Neuronal stem cell (in vitro differentiated cells): Measurements from ENCODE around the gene ITPR1.

ENCODE experiments used
- DNase-seq: peaks from one replicate; pipeline ENCODE4 v3.0.0-alpha.2; 2013; ENCODE audit warnings: low spot score
- H2AFZ ChIP-seq: one replicate; pipeline ENCODE4 v1.6.1; 2013; ENCODE audit warnings: mild to moderate bottlenecking, low read length, inconsistent platforms
- H2AK5ac ChIP-seq: 2 replicates; pipeline ENCODE4 v1.6.1; 2013; ENCODE audit warnings: low read depth, mild to moderate bottlenecking, inconsistent platforms, low read length, moderate library complexity, mixed read lengths
- H2BK120ac ChIP-seq: 2 replicates; pipeline ENCODE4 v1.6.1; 2013; ENCODE audit warnings: low read depth, mild to moderate bottlenecking, inconsistent platforms, low read length, moderate library complexity, mixed read lengths
- H2BK12ac ChIP-seq: one replicate; pipeline ENCODE4 v1.6.1; 2013; ENCODE audit warnings: low read length, inconsistent platforms
- H2BK15ac ChIP-seq: 2 replicates; pipeline ENCODE4 v1.6.1; 2013; ENCODE audit warnings: mild to moderate bottlenecking, low read length, inconsistent platforms, mixed read lengths
- H2BK5ac ChIP-seq: one replicate; pipeline ENCODE4 v1.6.1; 2013; ENCODE audit warnings: inconsistent platforms, mild to moderate bottlenecking, low read length, moderate library complexity
- H3K14ac ChIP-seq: one replicate; pipeline ENCODE4 v1.6.1; 2013; ENCODE audit warnings: low read length, inconsistent platforms
- H3K18ac ChIP-seq: 2 replicates; pipeline ENCODE4 v1.6.1; 2013; ENCODE audit warnings: low read length, inconsistent platforms
- H3K23ac ChIP-seq: 2 replicates; pipeline ENCODE4 v1.6.1; 2013; ENCODE audit warnings: low read depth, mild to moderate bottlenecking, mixed read lengths, low read length, inconsistent platforms; ENCODE audit not compliant: poor library complexity
- H3K27ac ChIP-seq: replicated peaks from 3 replicates; pipeline ENCODE4 v1.5.1; 2013; ENCODE audit warnings: low read length, inconsistent platforms
- H3K27me3 ChIP-seq, 3 experiments: 2 replicates each; pipeline ENCODE4 v1.6.1; 2013; ENCODE audit warnings: low read length in 3 of 3, mild to moderate bottlenecking in 2 of 3, inconsistent platforms in 1 of 3, low read depth in 1 of 3, mixed read lengths in 1 of 3, moderate library complexity in 1 of 3; ENCODE audit not compliant: control insufficient read depth in 3 of 3, insufficient read depth in 3 of 3
- H3K36me3 ChIP-seq, 2 donors: replicated peaks in 1 of 2; 2 replicates each; pipeline ENCODE4 v1.6.1; 2013; ENCODE audit warnings: low read length in 2 of 2; ENCODE audit not compliant: control insufficient read depth in 2 of 2, insufficient read depth in 2 of 2
- H3K4ac ChIP-seq: 2 replicates; pipeline ENCODE4 v1.6.1; 2013; ENCODE audit warnings: inconsistent platforms, mild to moderate bottlenecking, low read length, moderate library complexity
- H3K4me1 ChIP-seq, 2 donors: 1 replicate in 1 of 2; 2 replicates in 1 of 2; pipeline ENCODE4 v1.6.1; 2013; ENCODE audit warnings: low read length in 2 of 2, low read depth in 1 of 2; ENCODE audit not compliant: control insufficient read depth in 2 of 2, insufficient read depth in 1 of 2
- H3K4me2 ChIP-seq: one replicate; pipeline ENCODE4 v1.6.1; 2013; ENCODE audit warnings: mild to moderate bottlenecking, low read length, inconsistent platforms; ENCODE audit not compliant: insufficient read depth, poor library complexity, severe bottlenecking
- H3K4me3 ChIP-seq, 2 donors: 2 replicates each; pipeline ENCODE4 v1.5.1; 2013; ENCODE audit warnings: low read length in 2 of 2, mild to moderate bottlenecking in 2 of 2, inconsistent platforms in 1 of 2, moderate library complexity in 1 of 2
- H3K79me1 ChIP-seq: one replicate; pipeline ENCODE4 v1.6.1; 2013; ENCODE audit warnings: low read depth, mild to moderate bottlenecking, inconsistent platforms, low read length, moderate library complexity
- H3K9ac ChIP-seq: one replicate; pipeline ENCODE4 v1.6.1; 2013; ENCODE audit warnings: mild to moderate bottlenecking, low read depth, low read length, inconsistent platforms; ENCODE audit not compliant: poor library complexity
- H3K9me3 ChIP-seq, 2 donors: replicated peaks in 1 of 2; 2 replicates each; pipeline versions ENCODE3 to v1.6.1; 2013; ENCODE audit warnings: low read length in 2 of 2, mild to moderate bottlenecking in 2 of 2, inconsistent platforms in 1 of 2, low read depth in 1 of 2, mixed read lengths in 1 of 2, moderate library complexity in 1 of 2; ENCODE audit not compliant: control insufficient read depth in 2 of 2, insufficient read depth in 1 of 2
- H4K8ac ChIP-seq: one replicate; pipeline ENCODE4 v1.6.1; 2013; ENCODE audit warnings: low read depth, mild to moderate bottlenecking, inconsistent platforms, low read length, moderate library complexity
- H4K91ac ChIP-seq: one replicate; pipeline ENCODE4 v1.6.1; 2013; ENCODE audit warnings: low read length, low read depth, mild to moderate bottlenecking, inconsistent platforms; ENCODE audit not compliant: poor library complexity
- WGBS, 2 donors: extraction: QIAGEN DNeasy Blood & Tissue Kit; methylation state at CpG; one replicate each; pipeline ENCODE4 v1.1.7; 2013; ENCODE audit warnings: missing lambda C conversion rate in 2 of 2, mixed read lengths in 1 of 2; ENCODE audit not compliant: insufficient read length in 2 of 2, insufficient replicate concordance in 1 of 2; ENCODE audit errors: extremely low coverage in 2 of 2; 5-methylcytosine and 5-hydroxymethylcytosine counted together

Gene ITPR1

DNA sequence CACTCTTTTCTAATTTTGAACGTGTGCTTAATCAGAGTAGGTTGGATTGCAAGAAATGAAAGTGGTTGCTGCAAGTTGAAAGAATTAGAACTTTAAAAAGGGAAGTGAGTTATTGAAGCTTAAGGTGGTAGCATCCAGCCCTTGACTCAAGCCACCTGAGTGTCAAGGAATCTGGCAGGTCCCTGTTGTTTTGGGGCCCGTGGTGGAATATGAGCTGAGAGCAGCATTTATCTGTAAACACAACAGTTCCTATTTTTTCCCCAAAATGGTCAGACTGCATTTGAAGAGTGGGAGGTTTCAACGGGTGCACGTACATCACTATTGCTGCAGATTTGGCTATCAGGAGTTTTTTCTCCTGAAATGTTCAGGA lies 1.7 kb downstream of the ITPR1 start:
- H3K4me1 ChIP-seq, result peaks cover 0 to 2% of the 10 kb centered on the region in 2 donors
- no peak for DNase-seq
- H4K91ac ChIP-seq, result no peak overlapping the region
- H2BK12ac ChIP-seq, result no peak overlapping the region
- H2BK5ac ChIP-seq, result no peak overlapping the region
- H3K9ac ChIP-seq, result no peak overlapping the region
- H3K4me3 ChIP-seq, result no peak overlapping the region
- no peaks in the 10 kb centered on the region for H3K79me1 ChIP-seq
- H3K36me3 ChIP-seq, result no peaks in the 10 kb centered on the region
- no peak overlapping the region for H3K4ac ChIP-seq
- H3K23ac ChIP-seq, result no peak overlapping the region
- no peaks in the 10 kb centered on the region for H3K9me3 ChIP-seq
- H2AK5ac ChIP-seq, result no peak overlapping the region
- H3K14ac ChIP-seq, result no peak overlapping the region
- no peak overlapping the region for H2BK15ac ChIP-seq
- no CpG with 5 or more reads among the region's 4 CpGs for WGBS, 2 donors
- H2AFZ ChIP-seq, result no peak overlapping the region
- H3K27ac ChIP-seq, result no peak overlapping the region
- no peak overlapping the region for H2BK120ac ChIP-seq
- H3K18ac ChIP-seq, result no peak overlapping the region
- no peak overlapping the region for H4K8ac ChIP-seq
- H3K4me2 ChIP-seq, result no peak overlapping the region
- peaks cover 0 to 43% (median 14%) of the 10 kb centered on the region in 3 experiments for H3K27me3 ChIP-seq

GRCh38 chr3:4495294-4496086 lies 2.3 kb downstream of the ITPR1 start:
- Histone ChIP-seq H2AK5ac (no peak overlapping the region), H3K4me2 (no peak overlapping the region), H2AFZ (no peak overlapping the region), H3K14ac (no peak overlapping the region), H3K4me3 (no peak overlapping the region), H3K23ac (no peak overlapping the region), H3K4me1 (peaks cover 0 to 2% of the 10 kb centered on the region in 2 donors), H4K91ac (no peak overlapping the region), H4K8ac (no peak overlapping the region), H3K27ac (no peak overlapping the region), H3K79me1 (no peaks in the 10 kb centered on the region), H2BK5ac (no peak overlapping the region), H2BK12ac (no peak overlapping the region), H2BK120ac (no peak overlapping the region), H3K27me3 (peaks cover 0 to 38% (median 14%) of the 10 kb centered on the region in 3 experiments), H3K9ac (no peak overlapping the region), H3K4ac (no peak overlapping the region), H3K18ac (no peak overlapping the region), H3K36me3 (no peaks in the 10 kb centered on the region), H2BK15ac (no peak overlapping the region), H3K9me3 (no peaks in the 10 kb centered on the region)
- WGBS, 2 donors, result no CpG with 5 or more reads among the region's 3 CpGs
- DNase-seq, result no peak

DNA sequence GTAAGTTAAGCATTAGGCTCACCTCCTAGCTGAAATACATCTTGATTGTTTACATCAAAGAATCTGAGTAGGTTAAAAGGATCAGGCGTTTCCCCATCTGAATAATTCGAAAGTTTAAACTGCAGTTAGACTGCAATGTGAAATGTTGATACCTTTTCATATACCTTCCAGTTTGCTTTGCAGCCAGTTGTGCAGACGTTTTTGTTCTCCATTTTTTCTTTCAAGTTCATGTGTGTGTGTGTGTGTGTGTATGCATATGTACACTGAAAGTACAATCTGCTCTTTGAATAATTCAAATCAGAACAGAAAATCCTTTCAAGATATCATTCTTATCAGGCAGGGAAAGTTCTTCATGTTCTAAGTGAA lies 2.9 kb downstream of the ITPR1 start:
- Histone ChIP-seq H3K9me3 (no peaks in the 10 kb centered on the region), H3K4me3 (no peak overlapping the region), H3K79me1 (no peaks in the 10 kb centered on the region), H3K4ac (no peak overlapping the region), H3K23ac (no peak overlapping the region), H3K27ac (no peak overlapping the region), H3K18ac (no peak overlapping the region), H4K91ac (no peak overlapping the region), H4K8ac (no peak overlapping the region), H2BK12ac (no peak overlapping the region), H3K27me3 (peaks cover 0 to 32% (median 14%) of the 10 kb centered on the region in 3 experiments), H2AK5ac (no peak overlapping the region), H3K9ac (no peak overlapping the region), H2AFZ (no peak overlapping the region), H2BK5ac (no peak overlapping the region), H3K14ac (no peak overlapping the region), H3K36me3 (no peaks in the 10 kb centered on the region), H3K4me2 (no peak overlapping the region), H2BK15ac (no peak overlapping the region), H2BK120ac (no peak overlapping the region), H3K4me1 (peaks cover 0 to 2% of the 10 kb centered on the region in 2 donors)
- WGBS, 2 donors, result no CpG with 5 or more reads among the region's 3 CpGs
- no peak for DNase-seq

DNA sequence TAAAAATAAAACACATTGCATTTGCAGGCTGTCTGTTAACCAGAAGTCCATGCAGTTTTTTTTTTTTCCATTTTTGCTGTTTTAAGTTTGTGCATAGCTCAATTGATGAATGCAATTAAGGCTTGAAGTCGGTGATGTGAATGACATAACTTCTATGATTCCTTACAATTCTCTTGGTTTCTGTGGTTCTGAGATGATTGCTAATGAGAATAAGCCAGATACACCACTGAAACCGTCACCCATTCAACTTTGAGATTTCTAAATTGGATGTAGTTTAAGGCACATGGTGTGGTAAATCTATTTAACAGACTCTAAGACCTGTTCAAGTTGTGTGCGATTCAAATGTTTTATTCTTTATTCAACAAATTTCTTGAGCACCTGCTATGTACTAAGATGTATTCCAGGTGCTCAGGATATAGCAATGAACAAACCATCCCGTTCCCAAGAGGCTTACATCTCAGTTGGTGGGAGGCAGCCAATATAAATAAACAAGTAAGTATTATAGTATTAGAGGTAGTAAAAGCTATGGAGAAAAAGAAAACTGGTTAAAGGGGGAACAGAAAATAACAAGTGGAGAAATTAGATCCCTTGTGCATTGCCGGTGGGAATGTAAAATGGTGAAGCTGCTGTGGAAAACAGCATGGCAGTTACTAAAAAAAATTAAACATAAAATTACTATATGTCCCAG lies 4.0 kb downstream of the ITPR1 start:
- Histone ChIP-seq H3K9me3 (no peaks in the 10 kb centered on the region), H3K18ac (no peak overlapping the region), H4K8ac (no peak overlapping the region), H3K23ac (no peak overlapping the region), H3K9ac (no peak overlapping the region), H4K91ac (no peak overlapping the region), H3K79me1 (no peaks in the 10 kb centered on the region), H3K4ac (no peak overlapping the region), H3K4me3 (no peak overlapping the region), H3K4me1 (peaks cover 0 to 2% of the 10 kb centered on the region in 2 donors), H3K14ac (no peak overlapping the region), H2AK5ac (no peak overlapping the region), H2BK12ac (no peak overlapping the region), H2AFZ (no peak overlapping the region), H2BK15ac (no peak overlapping the region), H3K27ac (no peak overlapping the region), H3K4me2 (no peak overlapping the region), H2BK5ac (no peak overlapping the region), H3K36me3 (no peaks in the 10 kb centered on the region), H2BK120ac (no peak overlapping the region), H3K27me3 (peaks cover 0 to 22% (median 9%) of the 10 kb centered on the region in 3 experiments)
- WGBS, 2 donors, result no CpG with 5 or more reads among the region's 5 CpGs
- DNase-seq, result no peak
